ENCODE data around the gene OTOS. TPM values are rescaled to one million over a fixed set of nuclear protein-coding genes. Genes with fewer than 3 reads are reported as not detected.

Gene OTOS
- total and polyA plus RNA-seq, 2 donors (not counting 1 experiment from before 2014, with no cell fraction given) = not detected

- WGBS (ENCODE audit: insufficient coverage) = 95% methylated on average over 4 of the region's 7 CpGs
- H3K4me1 ChIP-seq (ENCODE audit: control insufficient read depth in 2 of 2, insufficient read depth in 2 of 2, low read length in 2 of 2) = no peaks in the 10 kb centered on the region
- Mint-ChIP-seq H3K4me1 (no peaks in the 10 kb centered on the region), H3K4me3 (no peak overlapping the region), H3K9me3 (ENCODE audit: insufficient read depth) (no peaks in the 10 kb centered on the region), H3K27me3 (no peaks in the 10 kb centered on the region), H3K27ac (no peak overlapping the region)
- ChIA-PET CTCF (interaction anchor here (3.8 kb wide), 1 partner anchor 16 kb away, joined by 10 read pairs; no protein-coding TSS in a partner anchor), POLR2A (no interaction called here)
- peaks cover 0 to 40% of the 10 kb centered on the region in 2 experiments for H3K36me3 ChIP-seq (replicated peaks in 1 of 2; ENCODE audit: control extremely low read depth in 1 of 2, control insufficient read depth in 1 of 2, extremely low read depth in 1 of 2, insufficient read depth in 2 of 2, low read length in 1 of 2)
- no peak overlapping the region for H3K4me2 ChIP-seq (replicated peaks; ENCODE audit: low read depth, low read length, poor library complexity, severe bottlenecking)
- DNase-seq = no peak
- H3K4me3 ChIP-seq (ENCODE audit: control extremely low read depth in 1 of 5, extremely low read depth in 1 of 5, insufficient read depth in 1 of 5, low read depth in 2 of 5, low read length in 4 of 5) = no peak overlapping the region
- H3K27me3 ChIP-seq (replicated peaks in 1 of 4; ENCODE audit: control extremely low read depth in 1 of 4, control insufficient read depth in 3 of 4, insufficient read depth in 4 of 4, low read length in 3 of 4) = no peaks in the 10 kb centered on the region
- no peaks in the 10 kb centered on the region for H4K20me1 ChIP-seq (ENCODE audit: control insufficient read depth, insufficient read depth, low read length, poor library complexity, severe bottlenecking)
- no peak overlapping the region for H3K9ac ChIP-seq (ENCODE audit: low read length)
- H3K9me3 ChIP-seq (ENCODE audit: control extremely low read depth in 1 of 3, control insufficient read depth in 2 of 3, insufficient read depth in 1 of 3, low read length in 2 of 3) = no peaks in the 10 kb centered on the region
- intact Hi-C loops (cut with micrococcal nuclease) = no loop called here
- ATAC-seq (ENCODE audit: low read depth) = no peak
- H3K79me2 ChIP-seq (ENCODE audit: control insufficient read depth, insufficient read depth, low read length) = no peaks in the 10 kb centered on the region
- no peak overlapping the region for H2AFZ ChIP-seq (ENCODE audit: insufficient read depth, low read depth, low read length, poor library complexity, severe bottlenecking)
- H3K27ac ChIP-seq (ENCODE audit: low read length in 2 of 2) = no peak overlapping the region
- no peak for TF ChIP-seq CTCF (IDR thresholded peaks at IDR 0.05)
- TF ChIP-seq EZH2 (IDR thresholded peaks at IDR 0.05; ENCODE audit: borderline replicate concordance, insufficient read depth, low read depth, low read length, poor library complexity, severe bottlenecking) = no peak
Measured at GRCh38 chr2:240127191-240127750, 13.2 kb downstream of the OTOS start.

- Histone ChIP-seq H2AFZ (ENCODE audit: insufficient read depth, low read depth, low read length, poor library complexity, severe bottlenecking) (no peak overlapping the region), H3K27me3 (replicated peaks in 1 of 4; ENCODE audit: control extremely low read depth in 1 of 4, control insufficient read depth in 3 of 4, insufficient read depth in 4 of 4, low read length in 3 of 4) (no peaks in the 10 kb centered on the region), H3K4me2 (replicated peaks; ENCODE audit: low read depth, low read length, poor library complexity, severe bottlenecking) (no peak overlapping the region), H3K79me2 (ENCODE audit: control insufficient read depth, insufficient read depth, low read length) (no peaks in the 10 kb centered on the region), H3K36me3 (replicated peaks in 1 of 2; ENCODE audit: control extremely low read depth in 1 of 2, control insufficient read depth in 1 of 2, extremely low read depth in 1 of 2, insufficient read depth in 2 of 2, low read length in 1 of 2) (peaks cover 0 to 35% of the 10 kb centered on the region in 2 experiments), H4K20me1 (ENCODE audit: control insufficient read depth, insufficient read depth, low read length, poor library complexity, severe bottlenecking) (no peaks in the 10 kb centered on the region), H3K4me1 (ENCODE audit: control insufficient read depth in 2 of 2, insufficient read depth in 2 of 2, low read length in 2 of 2) (no peaks in the 10 kb centered on the region), H3K4me3 (ENCODE audit: control extremely low read depth in 1 of 5, extremely low read depth in 1 of 5, insufficient read depth in 1 of 5, low read depth in 2 of 5, low read length in 4 of 5) (no peak overlapping the region), H3K27ac (ENCODE audit: low read length in 2 of 2) (no peak overlapping the region), H3K9ac (ENCODE audit: low read length) (no peak overlapping the region), H3K9me3 (ENCODE audit: control extremely low read depth in 1 of 3, control insufficient read depth in 2 of 3, insufficient read depth in 1 of 3, low read length in 2 of 3) (no peaks in the 10 kb centered on the region)
- ATAC-seq (ENCODE audit: low read depth) (no peak), DNase-seq (no peak)
- Mint-ChIP-seq H3K4me1 (peaks cover under 1% of the 10 kb centered on the region), H3K27ac (no peak overlapping the region), H3K27me3 (no peaks in the 10 kb centered on the region), H3K4me3 (no peak overlapping the region), H3K9me3 (ENCODE audit: insufficient read depth) (no peaks in the 10 kb centered on the region)
- no peak for TF ChIP-seq CTCF (IDR thresholded peaks at IDR 0.05)
- no peak for TF ChIP-seq EZH2 (IDR thresholded peaks at IDR 0.05; ENCODE audit: borderline replicate concordance, insufficient read depth, low read depth, low read length, poor library complexity, severe bottlenecking)
- ChIA-PET POLR2A (no interaction called here), CTCF (no interaction called here)
- intact Hi-C loops (cut with micrococcal nuclease) = no loop called here
- WGBS (ENCODE audit: insufficient coverage) = 97% methylated on average over 10 of the region's 10 CpGs
Measured at GRCh38 chr2:240126731-240127130, 13.7 kb downstream of the OTOS start.
